Activated CD8-positive, alpha-beta memory T cell treated with anti-CD3 and anti-CD28 coated beads for 36 hours (primary cell): ENCODE results near the gene OXLD1. TPM values are rescaled to one million over a fixed set of nuclear protein-coding genes. Genes with fewer than 3 reads are reported as not detected.

Experiments used
- CTCF ChIA-PET: fragments of 350-600 bp; sonication (Branson Sonifier 250); formaldehyde crosslinking; loops from one replicate; lab custom pipeline; 2021; ENCODE audit warnings: antibody characterized with exemption; lab: Charles Lee
- POLR2A ChIA-PET: fragments of 350-600 bp; sonication (Branson Sonifier 250); formaldehyde crosslinking; loops from one replicate; lab custom pipeline; 2021; ENCODE audit warnings: antibody characterized with exemption; lab: Charles Lee
- total RNA-seq, 2 experiments: library from RNA; stranded (reverse); gene quantifications; one replicate each; pipeline ENCODE4 v1.2.3, GENCODE V29; 2021

Gene OXLD1
- total RNA-seq, 2 experiments from 2014 or later: 49.1 to 55.7 TPM

- ChIA-PET CTCF (interaction anchor here (1.7 kb wide), 1 partner anchor 18 kb away, joined by 5 read pairs; no protein-coding TSS in a partner anchor), POLR2A (no interaction called here)
Observed at GRCh38 chr17:81667754-81668153, 1.3 kb upstream of the OXLD1 start.

- ChIA-PET POLR2A (interaction anchor here (0.6 to 1.5 kb wide), 4 partner anchors 17 to 194 kb away, joined by 3 to 5 read pairs (median 4); partner anchors contain the start of genes ARL16, HGS and MRPL12), CTCF (interaction anchor here (0.7 to 0.9 kb wide), 2 partner anchors 13 to 18 kb away, joined by 3 to 8 read pairs; partner anchors contain the start of genes ARL16 and HGS)
Observed at GRCh38 chr17:81666092-81666341, 388 bp downstream of the OXLD1 start.

- ChIA-PET CTCF (interaction anchor here (0.7 to 1.6 kb wide), 4 partner anchors 10 to 153 kb away, joined by 3 to 8 read pairs (median 3); partner anchors contain the start of genes ACTG1, ARL16 and HGS), POLR2A (interaction anchor here (0.6 to 1.5 kb wide), 6 partner anchors 14 to 194 kb away, joined by 3 to 5 read pairs (median 4); partner anchors contain the start of genes ARL16, HGS, MRPL12 and SLC25A10)
Observed at GRCh38 chr17:81665205-81666091, 957 bp downstream of the OXLD1 start.

- ChIA-PET CTCF (interaction anchor here (1.1 to 1.6 kb wide), 2 partner anchors 11 to 152 kb away, joined by 3 read pairs; partner anchors contain the start of gene ACTG1), POLR2A (interaction anchor here (0.5 to 0.8 kb wide), 2 partner anchors 21 to 252 kb away, joined by 3 to 4 read pairs; no protein-coding TSS in a partner anchor)
Observed at GRCh38 chr17:81664051-81664470, 2.3 kb downstream of the OXLD1 start.

GRCh38 chr17:81662002-81662401 lies 4.4 kb downstream of the OXLD1 start:
- POLR2A ChIA-PET: no interaction called here
- CTCF ChIA-PET: interaction anchor here (1.1 kb wide), 1 partner anchor 13 kb away, joined by 3 read pairs; no protein-coding TSS in a partner anchor

GRCh38 chr17:81660441-81660840 lies 6.0 kb downstream of the OXLD1 start:
- CTCF ChIA-PET: no interaction called here
- POLR2A ChIA-PET: no interaction called here

- ChIA-PET CTCF (interaction anchor here (0.9 kb wide), 1 partner anchor 21 kb away, joined by 4 read pairs; no protein-coding TSS in a partner anchor), POLR2A (no interaction called here)
Observed at GRCh38 chr17:81659038-81659437, 7.4 kb downstream of the OXLD1 start.

- ChIA-PET POLR2A (no interaction called here), CTCF (no interaction called here)
Observed at GRCh38 chr17:81656835-81657234, 9.6 kb downstream of the OXLD1 start.

GRCh38 chr17:81656118-81656743 lies 10.2 kb downstream of the OXLD1 start, which contains the start of gene PDE6G:
Gene PDE6G (minus strand): TSS chr17:81656542. CDS start chr17:81653305, 3,237 bp downstream.
- ChIA-PET CTCF (no interaction called here), POLR2A (no interaction called here)

GRCh38 chr17:81655378-81656117 lies 10.9 kb downstream of the OXLD1 start:
- ChIA-PET POLR2A (no interaction called here), CTCF (interaction anchor here (1.4 kb wide), 1 partner anchor 54 kb away, joined by 3 read pairs; no protein-coding TSS in a partner anchor)

- CTCF ChIA-PET: interaction anchor here (0.6 kb wide), 1 partner anchor 30 kb away, joined by 3 read pairs; no protein-coding TSS in a partner anchor
- POLR2A ChIA-PET: interaction anchor here (0.7 kb wide), 1 partner anchor 50 kb away, joined by 3 read pairs; the partner anchor contains the start of gene MRPL12
Observed at GRCh38 chr17:81652906-81653771, 13.3 kb downstream of the OXLD1 start.

GRCh38 chr17:81651692-81652091 lies 14.7 kb downstream of the OXLD1 start:
- ChIA-PET CTCF (no interaction called here), POLR2A (interaction anchor here (1.0 kb wide), 1 partner anchor 13 kb away, joined by 3 read pairs; no protein-coding TSS in a partner anchor)

GRCh38 chr17:81650951-81651350 lies 15.5 kb downstream of the OXLD1 start:
- ChIA-PET CTCF (interaction anchor here (0.7 kb wide), 1 partner anchor 317 kb away, joined by 4 read pairs; no protein-coding TSS in a partner anchor), POLR2A (interaction anchor here (0.6 to 1.0 kb wide), 2 partner anchors 14 to 132 kb away, joined by 3 read pairs; no protein-coding TSS in a partner anchor)

- POLR2A ChIA-PET: no interaction called here
- CTCF ChIA-PET: no interaction called here
Observed at GRCh38 chr17:81648707-81649085, 17.7 kb downstream of the OXLD1 start.

GRCh38 chr17:81648013-81648706 lies 18.2 kb downstream of the OXLD1 start:
- POLR2A ChIA-PET: no interaction called here

GRCh38 chr17:81647640-81648012 lies 18.8 kb downstream of the OXLD1 start:
- POLR2A ChIA-PET: no interaction called here
- CTCF ChIA-PET: interaction anchor here (0.6 kb wide), 2 partner anchors 8 to 824 kb away, joined by 3 read pairs; no protein-coding TSS in a partner anchor

More at GRCh38 chr17:81648013-81648706, 18.2 kb downstream of the OXLD1 start:
- CTCF ChIA-PET: interaction anchor here (0.6 kb wide), 2 partner anchors 9 to 823 kb away, joined by 3 read pairs; no protein-coding TSS in a partner anchor
